Chondrocyte (in vitro differentiated cells): ENCODE results near the gene DSTN. TPM values are rescaled to one million over a fixed set of nuclear protein-coding genes. Genes with fewer than 3 reads are reported as not detected.
A peak's percentile ranks its signal among the peaks of the same experiment; 100 is the strongest.

Source experiments
- DNase-seq: peaks from one replicate; pipeline ENCODE4 v3.0.0; 2021; ENCODE audit warnings: mixed read lengths, low spot score
- H3K27ac Mint-ChIP-seq: one replicate; pipeline ENCODE4 v1.8.0; 2021; ENCODE audit warnings: mild to moderate bottlenecking, moderate library complexity, mixed read lengths; ENCODE audit not compliant: unreplicated experiment
- H3K27me3 Mint-ChIP-seq: 2 replicates; pipeline ENCODE4 v1.8.0; 2021; ENCODE audit warnings: low read depth, mixed read lengths
- H3K36me3 Mint-ChIP-seq: 2 replicates; pipeline ENCODE4 v1.8.0; 2021; ENCODE audit warnings: low read depth, mixed read lengths
- H3K4me1 Mint-ChIP-seq: 2 replicates; pipeline ENCODE4 v1.8.0; 2021; ENCODE audit warnings: low read depth, mild to moderate bottlenecking, mixed read lengths
- H3K4me3 Mint-ChIP-seq: one replicate; pipeline ENCODE4 v1.8.0; 2021; ENCODE audit warnings: mild to moderate bottlenecking, moderate library complexity, mixed read lengths; ENCODE audit not compliant: unreplicated experiment
- H3K9me3 Mint-ChIP-seq: 2 replicates; pipeline ENCODE4 v1.8.0; 2021; ENCODE audit warnings: low read depth, mixed read lengths
- CTCF ChIP-seq: fragments of 200-600 bp; sonication (generic); IDR thresholded peaks from 2 replicates; pipeline ENCODE4 v1.5.0; 2021; ENCODE audit warnings: antibody characterized with exemption, mild to moderate bottlenecking, moderate library complexity
- total RNA-seq: library from RNA; stranded (reverse); gene quantifications from 3 replicates; pipeline ENCODE4 v1.2.1, GENCODE V29; 2021

DSTN gene
- total RNA-seq, 1 donor from 2014 or later: 1,290 TPM

DNA sequence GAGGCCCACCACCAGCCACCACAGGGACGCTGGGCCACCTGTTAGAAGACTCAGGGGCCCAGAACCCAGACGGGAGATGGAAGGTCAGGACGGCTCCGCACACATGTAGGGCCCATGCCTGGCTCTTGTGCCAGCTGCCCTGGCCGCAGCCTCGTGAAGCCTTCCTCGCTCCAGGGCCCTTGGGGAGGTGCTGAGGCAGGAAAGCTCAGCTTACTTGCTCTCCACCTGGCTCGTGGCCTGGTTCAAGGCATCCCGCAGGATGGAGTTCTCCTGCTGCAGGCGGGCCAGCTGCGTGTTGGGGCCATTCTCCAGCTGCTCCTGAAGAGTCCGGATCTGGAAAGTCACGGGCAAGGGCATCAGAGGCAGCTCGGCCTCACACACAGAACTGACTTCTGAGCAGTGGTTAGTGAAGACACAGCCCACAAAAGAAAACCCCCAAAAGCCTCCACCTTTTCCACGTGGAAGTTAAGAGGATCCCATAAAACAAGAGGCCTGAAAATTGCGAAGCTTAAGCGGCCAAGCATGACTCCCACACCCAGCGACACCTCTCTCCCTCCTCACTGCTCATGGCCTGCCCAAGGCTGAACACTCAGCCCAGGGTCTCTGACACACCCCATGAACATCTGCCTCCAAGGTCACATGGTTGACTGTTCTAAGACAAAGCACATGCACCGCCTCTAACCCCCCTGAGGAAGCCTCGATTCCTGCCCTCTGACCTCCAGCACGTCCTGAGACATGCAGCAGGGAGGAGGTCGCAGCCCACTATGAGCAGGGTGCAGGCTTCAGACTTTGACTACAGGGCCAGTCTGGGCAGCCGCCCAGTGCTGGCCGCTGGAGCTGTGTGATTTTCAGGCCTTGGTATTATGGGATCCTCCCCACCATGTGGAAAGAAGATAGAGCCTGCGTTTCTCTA is 65.7 kb downstream of the DSTN start:
- Mint-ChIP-seq H3K4me1 (peaks cover 24% of the 10 kb centered on the region), H3K27ac (peak overlapping the region; percentile 45), H3K36me3 (peaks cover 45% of the 10 kb centered on the region), H3K4me3 (no peak overlapping the region), H3K9me3 (no peaks in the 10 kb centered on the region), H3K27me3 (no peaks in the 10 kb centered on the region)
- TF ChIP-seq CTCF: no peak
- no peak for DNase-seq

DNA sequence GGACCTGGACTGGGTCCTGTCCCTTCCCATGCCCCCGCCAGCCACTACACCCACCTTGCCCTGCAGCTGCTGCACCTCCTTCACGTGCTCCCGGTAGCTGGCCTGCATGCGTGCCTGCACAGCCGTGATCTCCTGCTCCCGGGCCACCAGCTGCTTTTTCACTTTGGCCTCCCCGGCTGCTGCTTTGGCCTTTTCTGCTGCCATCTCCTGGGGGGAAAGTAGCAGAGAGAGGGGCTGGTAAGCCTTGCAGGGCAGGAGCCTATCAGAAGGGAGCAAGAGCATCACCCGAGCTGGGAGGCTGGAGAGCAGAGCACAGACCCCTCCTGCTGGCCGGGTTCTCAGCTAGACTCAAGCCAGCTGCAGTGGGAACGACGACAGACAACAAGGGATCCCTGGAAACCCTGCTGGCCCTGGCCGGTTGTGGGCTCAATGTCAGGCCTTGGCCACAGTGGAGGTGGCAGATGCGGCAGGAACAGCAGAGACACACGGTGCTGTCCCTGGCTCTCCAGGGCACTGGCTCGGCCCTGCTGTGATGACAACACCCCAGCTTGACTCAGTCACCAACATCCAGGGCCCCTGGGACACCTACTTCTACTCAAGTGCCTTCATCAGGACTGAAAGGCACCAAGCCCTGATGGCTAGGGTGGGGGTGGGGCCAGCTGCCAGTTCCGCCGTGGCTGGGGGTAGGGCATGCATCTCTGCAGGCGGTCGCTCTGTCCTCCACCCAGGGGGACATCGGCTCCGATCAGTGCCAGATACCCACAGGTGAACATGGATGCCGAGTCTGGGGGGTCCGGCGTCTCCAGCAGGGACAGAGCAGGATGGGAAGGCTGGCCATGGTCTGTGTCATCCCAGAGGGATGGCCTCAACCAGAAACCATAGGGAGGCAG is 66.9 kb downstream of the DSTN start:
- TF ChIP-seq CTCF: peak; percentile 9
- DNase-seq: no peak
- Mint-ChIP-seq H3K4me3 (no peak overlapping the region), H3K9me3 (no peaks in the 10 kb centered on the region), H3K27ac (peak overlapping the region; percentile 49), H3K4me1 (peaks cover 24% of the 10 kb centered on the region), H3K36me3 (peaks cover 38% of the 10 kb centered on the region), H3K27me3 (no peaks in the 10 kb centered on the region)

GRCh38 chr20:17637413-17637780 is 67.5 kb downstream of the DSTN start:
- Mint-ChIP-seq H3K27ac (no peak overlapping the region), H3K27me3 (no peaks in the 10 kb centered on the region), H3K4me1 (peaks cover 25% of the 10 kb centered on the region), H3K36me3 (peaks cover 35% of the 10 kb centered on the region), H3K4me3 (no peak overlapping the region), H3K9me3 (no peaks in the 10 kb centered on the region)
- no peak for DNase-seq
- TF ChIP-seq CTCF: no peak

DNA sequence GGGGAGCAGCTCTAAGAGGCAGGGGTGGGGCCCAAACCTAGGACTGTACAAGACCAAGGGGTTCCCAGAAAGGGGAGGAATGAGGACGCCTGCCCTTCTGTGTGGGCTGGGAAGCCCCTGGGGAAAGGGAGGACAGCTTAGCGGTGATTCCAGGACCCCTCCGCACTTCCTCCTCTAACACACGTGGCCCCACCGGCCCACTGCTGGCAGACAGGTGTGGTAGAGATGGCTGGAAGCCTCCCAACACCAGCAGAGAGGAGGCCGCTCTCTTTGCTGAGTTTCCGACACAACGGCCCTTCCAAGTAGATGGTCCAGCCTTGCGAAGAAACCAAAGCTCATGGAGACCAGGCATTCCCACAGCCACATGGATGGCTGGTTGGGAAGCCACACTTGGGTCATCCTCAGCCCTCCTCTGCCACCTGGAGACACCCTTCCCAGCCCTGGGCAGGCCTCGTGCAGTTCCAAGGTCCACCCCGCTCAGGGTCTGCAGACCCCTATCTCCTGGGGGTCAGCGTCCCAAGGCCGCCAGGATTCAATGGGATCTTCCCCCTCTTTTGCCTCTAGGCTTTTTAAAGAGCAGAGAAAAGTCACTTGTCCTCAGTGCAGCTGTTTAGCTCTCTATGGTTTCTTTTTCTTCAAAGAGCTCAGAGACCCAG is 68.2 kb downstream of the DSTN start:
- no peaks in the 10 kb centered on the region for H3K27me3 Mint-ChIP-seq
- peaks cover 32% of the 10 kb centered on the region for H3K36me3 Mint-ChIP-seq
- peak; percentile 67 for DNase-seq
- TF ChIP-seq CTCF: no peak
- no peak overlapping the region for H3K4me3 Mint-ChIP-seq
- peaks cover 31% of the 10 kb centered on the region for H3K4me1 Mint-ChIP-seq
- no peaks in the 10 kb centered on the region for H3K9me3 Mint-ChIP-seq
- H3K27ac Mint-ChIP-seq: no peak overlapping the region
